Measurements from ENCODE around the gene RPS2. TPM values are rescaled to one million over a fixed set of nuclear protein-coding genes. Genes with fewer than 3 reads are reported as not detected.

The RPS2 gene
- total RNA-seq, 1 experiment from 2014 or later, result 3,874 TPM

DNA sequence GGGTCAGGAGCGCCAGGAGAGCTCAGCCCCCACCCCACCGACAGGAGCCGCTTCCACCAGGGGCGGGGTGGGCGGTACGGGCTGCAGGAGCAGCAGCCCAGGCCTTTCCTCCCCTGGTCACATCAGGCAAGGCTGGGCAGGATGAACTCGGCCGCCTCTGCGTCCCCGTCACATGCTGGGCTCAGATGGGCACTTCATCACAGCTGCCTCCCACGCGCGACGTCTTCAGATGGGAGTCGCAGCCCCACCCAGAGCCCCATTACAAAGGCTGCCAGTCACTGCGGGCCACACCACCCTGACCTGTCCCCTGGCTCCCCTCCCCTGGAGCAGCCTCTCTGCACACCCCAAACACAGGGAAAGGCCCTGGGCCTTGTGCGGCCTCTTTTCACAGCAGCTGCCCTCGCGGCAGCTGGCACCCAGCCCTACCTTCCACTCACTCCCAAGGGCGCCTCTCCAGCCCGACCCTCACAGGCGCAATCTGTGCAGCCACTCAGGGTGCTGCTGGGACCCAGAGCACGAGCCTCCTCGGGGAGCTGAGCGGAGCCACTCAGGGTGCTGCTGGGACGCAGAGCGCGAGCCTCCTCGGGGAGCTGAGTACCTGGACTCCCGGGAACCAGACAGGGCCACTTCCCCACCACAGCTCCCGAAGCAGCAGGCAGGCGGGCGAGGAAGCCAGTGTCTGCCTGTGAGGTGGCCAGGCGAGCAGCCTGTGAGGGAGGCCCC, 40.3 kb upstream of the RPS2 start:
- H2BK120ac ChIP-seq (ENCODE audit: low read depth, low read length, poor library complexity, severe bottlenecking), result no peak overlapping the region
- no peak overlapping the region for H2AFZ ChIP-seq (ENCODE audit: low read length)
- H3K18ac ChIP-seq (ENCODE audit: insufficient read length, low read depth, low read length), result no peak overlapping the region
- TF ChIP-seq, protein P1, sequence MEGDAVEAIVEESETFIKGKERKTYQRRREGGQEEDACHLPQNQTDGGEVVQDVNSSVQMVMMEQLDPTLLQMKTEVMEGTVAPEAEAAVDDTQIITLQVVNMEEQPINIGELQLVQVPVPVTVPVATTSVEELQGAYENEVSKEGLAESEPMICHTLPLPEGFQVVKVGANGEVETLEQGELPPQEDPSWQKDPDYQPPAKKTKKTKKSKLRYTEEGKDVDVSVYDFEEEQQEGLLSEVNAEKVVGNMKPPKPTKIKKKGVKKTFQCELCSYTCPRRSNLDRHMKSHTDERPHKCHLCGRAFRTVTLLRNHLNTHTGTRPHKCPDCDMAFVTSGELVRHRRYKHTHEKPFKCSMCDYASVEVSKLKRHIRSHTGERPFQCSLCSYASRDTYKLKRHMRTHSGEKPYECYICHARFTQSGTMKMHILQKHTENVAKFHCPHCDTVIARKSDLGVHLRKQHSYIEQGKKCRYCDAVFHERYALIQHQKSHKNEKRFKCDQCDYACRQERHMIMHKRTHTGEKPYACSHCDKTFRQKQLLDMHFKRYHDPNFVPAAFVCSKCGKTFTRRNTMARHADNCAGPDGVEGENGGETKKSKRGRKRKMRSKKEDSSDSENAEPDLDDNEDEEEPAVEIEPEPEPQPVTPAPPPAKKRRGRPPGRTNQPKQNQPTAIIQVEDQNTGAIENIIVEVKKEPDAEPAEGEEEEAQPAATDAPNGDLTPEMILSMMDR (conservative IDR thresholded peaks at IDR 0.05), result no peak
- H4K8ac ChIP-seq (replicated peaks; ENCODE audit: insufficient read length, low read depth, low read length), result no peak overlapping the region
- peaks cover 18 to 39% (median 38%) of the 10 kb centered on the region in 3 experiments for H3K36me3 Mint-ChIP-seq (ENCODE audit: insufficient read depth in 1 of 3, low read depth in 3 of 3)
- H3K56ac ChIP-seq (ENCODE audit: insufficient read length, low read depth, low read length), result no peak overlapping the region
- H4K20me1 ChIP-seq (ENCODE audit: control insufficient read depth, insufficient read depth, insufficient read length), result no peaks in the 10 kb centered on the region
- H4K5ac ChIP-seq (ENCODE audit: insufficient read length, low read depth, low read length), result no peak overlapping the region
- H3K4me3 Mint-ChIP-seq, result no peak overlapping the region
- WGBS (ENCODE audit: extremely low coverage, insufficient read length, low lambda C conversion rate), result no CpG with 5 or more reads among the region's 34 CpGs
- no peak overlapping the region for H3K4ac ChIP-seq (ENCODE audit: low read depth, low read length)
- H3K27ac ChIP-seq (ENCODE audit: insufficient read length, low read depth, low read length), result no peak overlapping the region
- H2BK12ac ChIP-seq (ENCODE audit: insufficient read length, low read depth, low read length), result no peak overlapping the region
- no peak overlapping the region for H2BK5ac ChIP-seq (ENCODE audit: insufficient read length, low read length)
- no peak overlapping the region for H2BK20ac ChIP-seq (ENCODE audit: low read depth, low read length, poor library complexity, severe bottlenecking)
- no peak overlapping the region for H3K14ac ChIP-seq (ENCODE audit: insufficient read depth, low read length)
- peaks cover 24% of the 10 kb centered on the region for H3K79me1 ChIP-seq (ENCODE audit: insufficient read depth, low read depth, low read length, poor library complexity, severe bottlenecking)
- H2BK15ac ChIP-seq (ENCODE audit: low read depth, low read length), result no peak overlapping the region
- no peaks in the 10 kb centered on the region for H3K27me3 Mint-ChIP-seq (ENCODE audit: low read depth)
- H3K4me1 ChIP-seq (ENCODE audit: insufficient read depth, low read length), result peaks cover 2% of the 10 kb centered on the region; the same call in 1 of the 2 replicates
- no peak overlapping the region for H3K4me2 ChIP-seq (ENCODE audit: insufficient read depth, insufficient read length, low read length)
- no peak overlapping the region for H3K23ac ChIP-seq (ENCODE audit: insufficient read length, low read depth, low read length)
- H3K27me3 ChIP-seq (ENCODE audit: insufficient read depth, low read length), result no peaks in the 10 kb centered on the region
- peaks cover 6% of the 10 kb centered on the region for H3K23me2 ChIP-seq (ENCODE audit: insufficient read length, low read depth, low read length, poor library complexity, severe bottlenecking)
- H3K4me1 Mint-ChIP-seq, result peaks cover 18 to 30% of the 10 kb centered on the region in 2 experiments
- no peaks in the 10 kb centered on the region; a peak in 1 of 5 replicates for H3K9me3 Mint-ChIP-seq
- H3K79me2 ChIP-seq (ENCODE audit: insufficient read depth, low read length), result peaks cover 26% of the 10 kb centered on the region; the same call in 1 of the 2 replicates
- peak overlapping the region in 1 of 3 experiments; percentile 28; a peak in 1 of 7 replicates for H3K27ac Mint-ChIP-seq
- no peak overlapping the region for H3T11ph ChIP-seq (ENCODE audit: low read length)
- no peak overlapping the region for H4K91ac ChIP-seq (ENCODE audit: insufficient read length, low read depth, low read length)
- H3K9me3 ChIP-seq (ENCODE audit: control insufficient read depth, low read depth, low read length), result no peaks in the 10 kb centered on the region
- no peak for DNase-seq
- no peak overlapping the region for H2AK5ac ChIP-seq (ENCODE audit: insufficient read length, low read length)
- no peak overlapping the region for H3K9ac ChIP-seq (ENCODE audit: extremely low read depth, insufficient read length, low read length)

All from H9 (cell line).